Right lobe of liver (tissue), 4 donors: Measurements from ENCODE around the gene CDH13.

ENCODE experiments used
- CTCF ChIP-seq, 4 donors: fragments of 200-600 bp in 3 of 4; fragments of 450-650 bp in 1 of 4; IDR thresholded peaks; one replicate each; pipeline versions ENCODE4 v1.5.1 to v1.8.0; 2016 to 2022; ENCODE audit warnings: antibody characterized with exemption in 4 of 4, mild to moderate bottlenecking in 2 of 4
- POLR2A ChIP-seq: fragments of 450-650 bp; IDR thresholded peaks from one replicate; pipeline ENCODE4 v1.6.1; 2017; ENCODE audit warnings: antibody characterized with exemption, mild to moderate bottlenecking
- donor health status: DM: no; HTN: no; CAD: no.
- donor health status: DM: no; HTN: no; CAD: no.
- donor health status: DM: no; HTN: yes; CAD: no.

GRCh38 chr16:82829301-82829700 lies 202.5 kb downstream of the CDH13 start:
- no peak for TF ChIP-seq POLR2A
- no peak for TF ChIP-seq CTCF (IDR thresholded peaks at IDR 0.05)
